HG03575 (cell line): ENCODE data around the gene TUBGCP3.
"Not testable (repeated sequence)": the region's sequence is repeated elsewhere in the genome, so short reads cannot be mapped to it uniquely, and the experiment has no call there.

Source experiments
- ATAC-seq: cut with Tn5 transposase; IDR thresholded peaks from one replicate; pipeline ENCODE4 v1.9.1; 2021; ENCODE audit not compliant: unreplicated experiment, insufficient number of reproducible peaks, low FRiP score; ENCODE audit errors: extremely low read depth

Gene TUBGCP3

DNA sequence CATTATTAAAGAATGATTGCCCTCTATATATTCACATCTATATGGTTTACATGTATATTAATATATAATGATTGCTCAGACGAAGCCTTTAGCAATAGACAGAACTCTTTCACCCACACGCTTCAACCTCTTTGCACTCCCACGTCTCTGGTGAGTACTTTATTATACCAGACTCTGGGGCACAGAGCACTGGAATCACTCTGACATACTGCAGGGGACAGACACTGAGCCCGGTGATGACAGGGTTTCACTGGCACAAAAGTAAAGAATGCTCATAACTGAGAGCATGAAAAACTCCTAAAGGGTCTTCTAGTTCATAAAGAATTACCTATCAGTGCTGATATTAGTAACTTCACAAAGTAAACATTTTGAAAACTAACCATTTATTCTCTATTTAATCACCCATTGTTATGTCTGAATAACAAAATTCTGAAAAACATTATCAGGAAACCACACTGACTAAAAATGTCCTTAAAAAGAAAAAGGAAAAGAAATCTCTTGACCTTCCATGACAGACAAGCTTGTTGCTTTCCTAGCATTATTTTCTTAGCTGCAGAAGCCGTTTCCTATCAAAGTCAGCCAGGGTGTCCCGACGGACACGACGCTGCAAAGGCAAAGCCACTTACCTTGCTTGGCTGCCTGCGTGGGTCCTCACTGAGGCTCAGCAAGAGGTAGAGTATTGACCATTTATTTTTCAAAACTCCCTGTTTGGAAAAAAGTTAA lies 29.1 kb downstream of the TUBGCP3 start:
- no peak for ATAC-seq

DNA sequence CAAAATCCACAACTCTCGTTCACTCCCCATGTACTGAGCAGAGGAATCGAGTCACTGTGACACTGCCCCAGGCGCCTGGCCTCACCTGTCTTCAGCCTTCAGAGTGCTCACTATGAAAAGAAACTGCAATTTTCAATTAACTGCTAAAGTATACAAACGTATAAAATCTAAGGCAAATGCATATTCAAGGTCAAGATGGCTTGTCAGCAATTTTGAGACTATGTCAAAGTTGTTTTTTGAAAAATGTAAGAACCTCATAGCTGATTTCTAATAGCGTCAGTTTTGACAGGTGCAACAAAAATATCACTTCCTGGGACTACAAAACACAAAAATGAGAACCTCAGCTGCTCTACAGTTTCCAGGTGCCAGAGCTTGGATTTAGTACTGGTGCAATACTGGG lies 31.4 kb downstream of the TUBGCP3 start:
- ATAC-seq: no peak

- no peak for ATAC-seq
Measured at GRCh38 chr13:112554214-112554850, 33.6 kb downstream of the TUBGCP3 start.

DNA sequence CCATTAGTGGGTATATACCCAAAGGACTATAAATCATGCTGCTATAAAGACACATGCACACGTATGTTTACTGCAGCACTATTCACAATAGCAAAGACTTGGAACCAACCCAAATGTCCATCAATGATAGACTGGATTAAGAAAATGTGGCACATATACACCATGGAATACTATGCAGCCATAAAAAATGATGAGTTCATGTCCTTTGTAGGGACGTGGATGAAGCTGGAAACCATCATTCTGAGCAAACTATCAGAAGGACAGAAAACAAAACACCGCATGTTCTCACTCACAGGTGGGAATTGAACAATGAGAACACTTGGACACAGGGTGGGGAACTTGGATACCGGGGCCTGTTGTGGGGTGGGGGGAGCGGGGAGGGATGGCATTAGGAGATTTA lies 39.0 kb downstream of the TUBGCP3 start:
- not testable (repeated sequence) for ATAC-seq

- no peak for ATAC-seq
Measured at GRCh38 chr13:112545856-112546255, 42.1 kb downstream of the TUBGCP3 start.

GRCh38 chr13:112532837-112533745 lies 54.9 kb downstream of the TUBGCP3 start:
- no peak for ATAC-seq

- no peak for ATAC-seq
Measured at GRCh38 chr13:112531263-112531794, 56.6 kb downstream of the TUBGCP3 start.

DNA sequence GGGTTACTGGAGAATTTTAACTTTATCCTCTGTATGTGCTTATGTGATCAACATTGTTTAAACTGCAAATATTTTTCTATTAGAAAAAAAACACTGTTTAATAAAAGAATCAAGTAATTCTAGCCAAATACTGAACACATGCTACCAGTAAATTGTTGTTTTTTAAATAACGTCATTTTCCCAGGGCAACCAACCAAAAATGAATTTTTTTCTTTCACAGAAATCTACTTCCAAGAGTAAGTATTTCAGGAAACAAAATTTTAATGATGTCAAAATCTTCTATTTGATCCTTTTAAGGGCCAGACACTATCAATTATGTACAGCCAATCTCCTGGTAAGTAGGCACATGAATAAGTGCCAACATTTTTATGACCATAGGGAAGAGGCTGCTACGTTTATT lies 57.1 kb downstream of the TUBGCP3 start:
- ATAC-seq: no peak

DNA sequence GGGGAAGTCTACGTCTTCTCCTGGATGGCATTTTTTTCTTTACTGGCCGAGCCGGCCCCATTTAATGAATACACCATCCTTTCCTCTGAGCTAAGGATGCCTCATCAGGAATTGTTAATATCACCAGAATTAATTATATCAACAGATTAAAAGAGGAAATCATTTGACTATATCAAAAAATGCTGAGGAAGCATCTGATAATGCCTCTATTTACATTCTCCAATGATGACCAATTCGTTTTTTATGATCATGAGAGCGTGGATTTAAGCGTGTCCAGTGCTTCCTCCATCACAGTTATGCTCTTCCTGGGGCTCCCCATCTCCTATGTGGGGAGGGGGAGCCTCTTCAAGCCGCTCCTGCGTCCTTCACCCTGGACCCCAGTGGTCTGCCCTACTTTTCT lies 58.7 kb downstream of the TUBGCP3 start:
- ATAC-seq: no peak

- ATAC-seq: no peak
Measured at GRCh38 chr13:112526146-112526853, 61.7 kb downstream of the TUBGCP3 start.

GRCh38 chr13:112525356-112525945 lies 62.5 kb downstream of the TUBGCP3 start:
- no peak for ATAC-seq

GRCh38 chr13:112522578-112522977 lies 65.4 kb downstream of the TUBGCP3 start:
- ATAC-seq: no peak

DNA sequence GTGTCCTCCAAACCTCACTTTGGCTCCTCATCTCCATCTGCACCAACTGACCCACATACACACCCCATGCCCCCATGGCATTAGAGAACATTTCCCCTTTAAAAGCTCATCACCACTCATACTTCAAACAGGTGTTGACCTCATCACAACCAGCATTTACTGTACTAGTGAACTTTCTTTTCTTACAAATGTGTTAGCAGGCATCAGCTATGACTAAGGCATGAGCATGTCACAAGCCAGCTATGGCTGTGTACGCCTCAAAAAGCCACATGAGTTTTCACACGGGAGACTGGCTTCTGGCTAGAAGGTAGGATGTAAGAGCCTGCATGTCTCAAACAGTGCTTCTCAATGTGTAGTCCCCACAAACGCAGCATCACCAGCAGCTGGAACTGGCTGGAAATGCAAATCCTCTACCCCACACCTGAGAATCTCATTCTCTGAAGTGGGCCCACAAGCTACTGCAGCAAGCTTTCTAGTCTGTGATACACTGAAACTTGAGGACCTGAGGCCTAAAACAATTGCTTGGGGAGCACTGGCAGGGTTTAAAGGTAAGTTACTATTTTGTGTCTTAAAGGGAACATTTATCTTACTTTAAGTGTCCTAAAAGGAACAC lies 66.8 kb downstream of the TUBGCP3 start:
- no peak for ATAC-seq

DNA sequence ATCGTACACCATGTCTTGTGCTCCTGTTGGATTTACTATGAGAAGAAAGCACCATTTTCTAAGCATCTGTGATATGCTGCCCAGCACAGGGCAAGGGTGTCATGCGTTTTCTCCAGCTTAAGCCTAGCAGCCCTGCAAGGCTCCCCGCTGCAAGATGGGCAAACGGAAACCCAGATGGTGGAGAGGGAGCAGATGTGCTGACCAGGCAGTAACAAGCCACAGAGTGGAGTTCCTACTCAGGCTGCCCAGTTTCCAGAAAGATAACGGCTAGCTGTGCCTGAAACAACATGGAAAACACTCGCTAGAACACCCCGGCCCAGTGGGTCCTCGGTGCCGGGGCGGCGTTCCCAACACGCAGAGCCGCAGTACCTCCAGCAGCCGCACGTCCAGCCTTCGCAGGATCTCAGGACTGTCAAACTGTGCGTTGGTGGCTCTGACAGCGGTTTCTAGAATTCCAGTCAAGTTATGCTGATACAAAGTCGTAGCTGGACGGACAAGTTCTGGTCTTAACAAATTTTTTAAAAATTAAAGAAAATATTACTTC lies 68.4 kb downstream of the TUBGCP3 start:
- no peak for ATAC-seq

DNA sequence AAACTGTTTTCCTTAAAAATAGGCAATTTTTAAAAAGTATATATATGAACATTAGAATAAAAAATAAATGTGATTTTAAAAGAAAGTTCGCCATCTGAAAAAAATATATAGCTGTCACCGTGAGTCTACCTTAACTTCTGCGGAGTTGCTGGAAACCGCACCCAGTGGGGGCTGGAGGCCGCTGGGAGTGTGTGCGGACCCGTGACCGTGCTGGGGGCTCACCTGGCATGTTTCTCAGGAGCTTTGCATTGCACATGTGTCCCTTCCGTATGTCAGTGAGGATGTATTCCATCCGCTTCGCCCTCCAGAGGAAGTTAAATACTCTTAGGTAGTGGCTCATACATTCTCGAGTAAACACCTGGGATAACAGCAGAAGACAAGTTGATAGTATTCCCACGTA lies 71.7 kb downstream of the TUBGCP3 start:
- no peak for ATAC-seq

DNA sequence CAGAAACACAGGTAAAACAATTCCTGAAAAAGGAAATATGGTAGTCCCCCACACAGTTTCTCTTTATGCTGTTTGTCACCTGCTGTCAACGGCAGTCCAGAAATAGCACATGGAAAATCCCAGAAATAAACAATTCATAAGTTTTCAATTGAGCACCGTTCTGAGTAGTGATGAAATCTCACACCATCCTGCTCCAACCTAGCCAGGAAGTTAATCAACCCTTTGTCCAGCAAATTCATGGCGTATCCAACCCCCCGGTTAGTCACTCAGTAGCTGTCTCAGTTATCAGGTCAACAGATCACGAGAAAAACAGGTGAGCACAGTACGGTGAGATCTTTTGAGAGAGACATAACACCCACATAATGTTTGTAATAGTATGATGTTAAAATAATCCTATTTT lies 74.2 kb downstream of the TUBGCP3 start:
- ATAC-seq: no peak

DNA sequence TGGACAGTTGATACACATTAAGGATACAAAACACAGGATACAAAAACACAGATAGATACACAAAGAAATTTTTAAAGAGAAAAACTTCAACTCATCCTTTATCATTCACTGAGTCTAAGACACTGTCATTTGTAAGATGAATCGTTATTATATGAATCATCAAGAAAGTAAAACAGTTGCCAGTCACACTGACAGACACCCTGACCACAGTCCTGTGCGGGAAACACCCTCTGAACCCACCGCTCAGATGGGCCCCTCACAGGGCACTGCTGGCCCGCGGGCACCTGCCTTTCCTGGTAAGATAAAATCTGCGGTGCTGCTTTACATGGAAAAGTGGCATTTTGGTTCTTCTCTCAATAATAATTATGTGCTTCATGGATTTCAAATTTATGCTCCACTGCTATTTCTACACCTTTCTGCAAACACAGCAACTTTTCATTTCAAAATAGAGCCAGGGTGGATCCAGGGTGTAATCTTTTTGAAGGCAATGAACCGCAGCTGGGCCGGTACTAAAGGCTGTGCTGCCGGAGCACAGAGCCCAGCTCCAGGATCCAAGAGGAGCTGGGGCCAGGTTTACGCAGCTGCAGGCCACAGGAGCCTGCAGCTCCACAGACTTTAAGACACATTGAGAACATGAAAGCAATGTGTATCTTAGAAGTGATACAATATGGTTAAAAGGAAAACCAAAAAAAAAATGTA lies 76.8 kb downstream of the TUBGCP3 start:
- no peak for ATAC-seq
